HFF-Myc (cell line): ENCODE measurements around the gene AHNAK2.

Experiments
- DNase-seq: peaks from one replicate; pipeline ENCODE4 v3.0.0-alpha.2; 2011; ENCODE audit warnings: low read depth; ENCODE audit errors: extremely low read depth
- H3K4me3 ChIP-seq: replicated peaks from 2 replicates; pipeline ENCODE4 v1.5.1; 2011; ENCODE audit warnings: low read depth, mild to moderate bottlenecking, control low read depth, low read length
- TF ChIP-seq, protein P1 (sequence below): IDR thresholded peaks from 2 replicates; pipeline ENCODE4 v1.5.1; 2012; ENCODE audit warnings: mild to moderate bottlenecking, low read depth, low read length, control low read depth; ENCODE audit errors: missing control alignments

Gene AHNAK2

GRCh38 chr14:105005329-105005928 is 27.3 kb upstream of the AHNAK2 start:
- no peak overlapping the region for H3K4me3 ChIP-seq
- TF ChIP-seq, protein P1, sequence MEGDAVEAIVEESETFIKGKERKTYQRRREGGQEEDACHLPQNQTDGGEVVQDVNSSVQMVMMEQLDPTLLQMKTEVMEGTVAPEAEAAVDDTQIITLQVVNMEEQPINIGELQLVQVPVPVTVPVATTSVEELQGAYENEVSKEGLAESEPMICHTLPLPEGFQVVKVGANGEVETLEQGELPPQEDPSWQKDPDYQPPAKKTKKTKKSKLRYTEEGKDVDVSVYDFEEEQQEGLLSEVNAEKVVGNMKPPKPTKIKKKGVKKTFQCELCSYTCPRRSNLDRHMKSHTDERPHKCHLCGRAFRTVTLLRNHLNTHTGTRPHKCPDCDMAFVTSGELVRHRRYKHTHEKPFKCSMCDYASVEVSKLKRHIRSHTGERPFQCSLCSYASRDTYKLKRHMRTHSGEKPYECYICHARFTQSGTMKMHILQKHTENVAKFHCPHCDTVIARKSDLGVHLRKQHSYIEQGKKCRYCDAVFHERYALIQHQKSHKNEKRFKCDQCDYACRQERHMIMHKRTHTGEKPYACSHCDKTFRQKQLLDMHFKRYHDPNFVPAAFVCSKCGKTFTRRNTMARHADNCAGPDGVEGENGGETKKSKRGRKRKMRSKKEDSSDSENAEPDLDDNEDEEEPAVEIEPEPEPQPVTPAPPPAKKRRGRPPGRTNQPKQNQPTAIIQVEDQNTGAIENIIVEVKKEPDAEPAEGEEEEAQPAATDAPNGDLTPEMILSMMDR: no peak
- DNase-seq: no peak

DNA sequence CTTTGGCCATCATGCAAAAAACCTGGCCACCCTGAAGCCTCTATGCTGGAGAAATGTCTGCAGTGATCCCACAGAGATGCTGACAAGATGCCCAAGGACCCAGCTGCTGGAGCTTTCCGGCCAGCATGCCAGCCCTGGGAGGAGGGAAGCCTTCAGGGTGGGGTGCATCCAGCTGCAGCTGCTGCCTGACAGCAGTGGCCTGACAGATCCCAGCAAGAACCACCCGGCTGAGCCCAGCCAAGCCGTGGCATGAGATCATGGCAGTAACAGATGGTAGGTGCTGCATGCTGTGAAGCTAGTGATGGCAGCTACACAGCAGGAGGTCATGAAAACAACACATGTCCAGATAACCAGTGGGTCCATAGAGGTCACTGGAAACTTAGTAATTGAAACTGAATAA is 21.2 kb upstream of the AHNAK2 start:
- H3K4me3 ChIP-seq: no peak overlapping the region
- no peak for DNase-seq
- TF ChIP-seq, protein P1: no peak

DNA sequence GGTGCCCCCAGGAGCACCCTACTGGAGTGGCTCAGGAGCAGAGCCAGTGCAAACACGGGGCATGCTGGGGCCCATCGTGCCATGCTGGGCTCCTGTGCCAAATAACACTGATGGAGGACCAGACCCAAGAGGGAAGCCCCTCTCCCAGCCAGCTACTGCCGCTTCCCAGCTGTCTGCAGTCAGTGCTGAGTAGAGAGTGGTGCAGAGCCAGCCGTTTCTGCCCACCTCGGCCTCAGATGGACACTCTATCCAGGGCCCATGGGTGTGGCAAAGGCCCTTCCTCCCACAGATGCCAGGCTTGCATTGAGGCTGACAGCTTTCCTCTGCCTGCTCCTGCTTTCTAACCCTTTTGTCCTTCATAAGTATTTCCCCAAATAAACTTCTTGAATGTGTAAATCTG is 20.6 kb upstream of the AHNAK2 start:
- TF ChIP-seq, protein P1: no peak
- DNase-seq: no peak
- H3K4me3 ChIP-seq: no peak overlapping the region

- DNase-seq: no peak
- no peak overlapping the region for H3K4me3 ChIP-seq
- TF ChIP-seq, protein P1: no peak
Observed at GRCh38 chr14:104996483-104996882, 18.3 kb upstream of the AHNAK2 start.

DNA sequence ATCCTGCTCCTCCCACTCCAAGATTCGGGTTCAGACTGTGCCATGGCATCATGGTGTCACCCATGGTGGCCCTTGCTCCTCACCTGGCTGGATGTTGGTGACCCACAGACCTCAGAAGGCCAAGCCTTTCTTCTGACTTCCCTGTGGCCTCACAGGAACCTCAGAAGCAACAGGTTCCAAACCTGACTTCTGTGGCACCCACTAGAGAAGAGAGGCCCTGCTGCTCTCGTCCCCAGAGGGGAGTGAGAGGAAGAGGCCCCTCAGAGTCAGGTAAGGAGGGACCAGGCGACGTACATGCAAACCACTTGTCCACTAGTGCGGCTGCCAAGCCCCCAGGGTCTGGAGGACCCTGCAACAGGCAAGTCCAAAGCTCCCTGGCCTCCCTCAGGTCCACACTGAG is 17.9 kb upstream of the AHNAK2 start:
- TF ChIP-seq, protein P1: no peak
- H3K4me3 ChIP-seq: no peak overlapping the region
- no peak for DNase-seq

- no peak overlapping the region for H3K4me3 ChIP-seq
- TF ChIP-seq, protein P1: no peak
- DNase-seq: no peak
Observed at GRCh38 chr14:104994978-104995377, 16.8 kb upstream of the AHNAK2 start.
